KOPT-K1 (cell line): Measurements from ENCODE around the gene LILRB3.
"Not testable (repeated sequence)": the region's sequence is repeated elsewhere in the genome, so short reads cannot be mapped to it uniquely, and the experiment has no call there.

Experiments
- H3K27ac ChIP-seq: fragments of 200-600 bp; sonication (generic); 2 replicates; pipeline ENCODE4 v1.5.1; 2016; ENCODE audit warnings: antibody characterized with exemption, mild to moderate bottlenecking, low read depth, low read length; ENCODE audit not compliant: poor library complexity, severe bottlenecking
- H3K36me3 ChIP-seq: fragments of 200-600 bp; sonication (generic); 2 replicates; pipeline ENCODE4 v1.5.1; 2017; ENCODE audit warnings: antibody characterized with exemption, mild to moderate bottlenecking, low read length, moderate library complexity; ENCODE audit not compliant: insufficient read depth
- H3K9me3 ChIP-seq: fragments of 200-600 bp; sonication (generic); 2 replicates; pipeline ENCODE4 v1.5.1; 2017; ENCODE audit warnings: antibody characterized with exemption, low read length, mild to moderate bottlenecking; ENCODE audit not compliant: insufficient read depth, poor library complexity, severe bottlenecking

The LILRB3 gene

GRCh38 chr19:54223937-54224281 is 1.1 kb upstream of the LILRB3 start:
- not testable (repeated sequence) for H3K36me3 ChIP-seq, H3K27ac ChIP-seq, H3K9me3 ChIP-seq

- H3K36me3 ChIP-seq, H3K27ac ChIP-seq, H3K9me3 ChIP-seq: not testable (repeated sequence)
Observed at GRCh38 chr19:54223277-54223936, 600 bp upstream of the LILRB3 start.

GRCh38 chr19:54221947-54222346 is 860 bp downstream of the LILRB3 start:
- not testable (repeated sequence) for H3K36me3 ChIP-seq, H3K27ac ChIP-seq, H3K9me3 ChIP-seq

GRCh38 chr19:54219702-54220101 is 3.1 kb downstream of the LILRB3 start:
- not testable (repeated sequence) for H3K9me3 ChIP-seq, H3K27ac ChIP-seq, H3K36me3 ChIP-seq

GRCh38 chr19:54218960-54219661 is 3.7 kb downstream of the LILRB3 start:
- Histone ChIP-seq H3K27ac (no peak overlapping the region), H3K36me3 (no peaks in the 10 kb centered on the region), H3K9me3 (no peaks in the 10 kb centered on the region)

GRCh38 chr19:54218259-54218658 is 4.5 kb downstream of the LILRB3 start:
- Histone ChIP-seq H3K27ac (no peak overlapping the region), H3K9me3 (no peaks in the 10 kb centered on the region), H3K36me3 (no peaks in the 10 kb centered on the region)

- H3K9me3 ChIP-seq, H3K27ac ChIP-seq, H3K36me3 ChIP-seq: not testable (repeated sequence)
Observed at GRCh38 chr19:54217517-54218247, 5.1 kb downstream of the LILRB3 start.

- H3K36me3 ChIP-seq: no peaks in the 10 kb centered on the region
- H3K27ac ChIP-seq: no peak overlapping the region
- no peaks in the 10 kb centered on the region for H3K9me3 ChIP-seq
Observed at GRCh38 chr19:54216869-54217268, 5.9 kb downstream of the LILRB3 start.

- H3K27ac ChIP-seq, H3K36me3 ChIP-seq, H3K9me3 ChIP-seq: not testable (repeated sequence)
Observed at GRCh38 chr19:54214734-54215133, 8.1 kb downstream of the LILRB3 start.

GRCh38 chr19:54214217-54214616 is 8.6 kb downstream of the LILRB3 start:
- not testable (repeated sequence) for H3K27ac ChIP-seq, H3K9me3 ChIP-seq, H3K36me3 ChIP-seq

GRCh38 chr19:54211235-54211634 is 11.6 kb downstream of the LILRB3 start:
- peaks cover 31% of the 10 kb centered on the region for H3K36me3 ChIP-seq
- H3K27ac ChIP-seq: no peak overlapping the region
- no peaks in the 10 kb centered on the region for H3K9me3 ChIP-seq

GRCh38 chr19:54209811-54210494 is 12.9 kb downstream of the LILRB3 start:
- no peak overlapping the region for H3K27ac ChIP-seq
- no peaks in the 10 kb centered on the region for H3K9me3 ChIP-seq
- peaks cover 44% of the 10 kb centered on the region for H3K36me3 ChIP-seq

GRCh38 chr19:54209058-54209810 is 13.6 kb downstream of the LILRB3 start:
- Histone ChIP-seq H3K27ac (no peak overlapping the region), H3K36me3 (peaks cover 51% of the 10 kb centered on the region), H3K9me3 (no peaks in the 10 kb centered on the region)

- Histone ChIP-seq H3K27ac (no peak overlapping the region), H3K9me3 (no peaks in the 10 kb centered on the region), H3K36me3 (peaks cover 56% of the 10 kb centered on the region)
Observed at GRCh38 chr19:54208784-54209057, 14.1 kb downstream of the LILRB3 start.
